Measurements from ENCODE around the gene ZNF648. TPM values are rescaled to one million over a fixed set of nuclear protein-coding genes. Genes with fewer than 3 reads are reported as not detected.

ZNF648 gene
- total and polyA plus RNA-seq, 2 of the 4 experiments (the other 2 are of a cell fraction), result not detected

GRCh38 chr1:182041615-182042014 is 19.9 kb downstream of the ZNF648 start:
- peak; percentile 54 for TF ChIP-seq CEBPB (IDR thresholded peaks at IDR 0.05; ENCODE audit: low read depth, low read length)
- TF ChIP-seq CTCF (conservative IDR thresholded peaks at IDR 0.05; ENCODE audit: low read depth, low read length), result no peak
- H3K4ac ChIP-seq (ENCODE audit: low read depth, low read length), result no peak overlapping the region
- H4K20me1 ChIP-seq (ENCODE audit: insufficient read depth, low read length), result no peaks in the 10 kb centered on the region
- H4K5ac ChIP-seq (ENCODE audit: low read depth, low read length), result no peak overlapping the region
- H3K9me1 ChIP-seq (ENCODE audit: insufficient read depth, low read length), result no peaks in the 10 kb centered on the region
- H3K4me1 ChIP-seq (ENCODE audit: control insufficient read depth, insufficient read depth, low read length), result no peaks in the 10 kb centered on the region
- H2BK15ac ChIP-seq (ENCODE audit: low read depth, low read length), result no peak overlapping the region
- H3K4me3 ChIP-seq (ENCODE audit: insufficient read depth, low read depth, low read length), result no peak overlapping the region
- no peak overlapping the region for H3K27ac ChIP-seq (ENCODE audit: insufficient read depth, low read length)
- H3K9me3 ChIP-seq (ENCODE audit: control insufficient read depth, insufficient read depth, low read length), result peaks cover 3% of the 10 kb centered on the region
- H3K23ac ChIP-seq (ENCODE audit: low read depth, low read length), result no peak overlapping the region
- H3K9ac ChIP-seq (ENCODE audit: low read depth, low read length), result no peak overlapping the region
- no peak overlapping the region for H3K18ac ChIP-seq (ENCODE audit: low read depth, low read length)
- H2AK5ac ChIP-seq (ENCODE audit: low read depth, low read length), result no peak overlapping the region
- no peaks in the 10 kb centered on the region for H3K27me3 ChIP-seq (ENCODE audit: control insufficient read depth, insufficient read depth, low read length)
- no peak overlapping the region for H2BK20ac ChIP-seq (ENCODE audit: low read depth, low read length)
- no peak overlapping the region for H3K4me2 ChIP-seq (ENCODE audit: low read depth, low read length)
- ChIA-PET CTCF (no interaction called here), POLR2A (ENCODE audit: unreplicated experiment) (no interaction called here)
- ATAC-seq (ENCODE audit: low read depth), result no peak
- no peak for DNase-seq
- H3K79me1 ChIP-seq (ENCODE audit: low read depth in 1 of 2, low read length in 2 of 2), result no peaks in the 10 kb centered on the region
- no CpG with 5 or more reads among the region's 3 CpGs for WGBS, 2 experiments (ENCODE audit: extremely low coverage in 2 of 2, insufficient read length in 1 of 2)
- H4K8ac ChIP-seq (ENCODE audit: low read depth in 2 of 2, low read length in 2 of 2), result no peak overlapping the region
- no peak overlapping the region for H2AFZ ChIP-seq (replicated peaks; ENCODE audit: low read length, poor library complexity)
- no peak overlapping the region for H3K14ac ChIP-seq (replicated peaks; ENCODE audit: low read depth, low read length)
- H3K56ac ChIP-seq (ENCODE audit: extremely low read depth, insufficient read depth, low read length), result no peak overlapping the region
- intact Hi-C loops (cut with micrococcal nuclease) (no loop called here), dilution Hi-C loops (cut with HindIII; ENCODE audit: low sequenced_read_pairs, unreplicated experiment) (no loop called here), in situ Hi-C loops (cut with MboI; ENCODE audit: low sequenced_read_pairs) (no loop called here)
- H2BK120ac ChIP-seq (ENCODE audit: low read depth, low read length), result no peak overlapping the region
- no peak overlapping the region for H4K91ac ChIP-seq (ENCODE audit: insufficient read depth, low read depth, low read length)
- no peaks in the 10 kb centered on the region for H3K36me3 ChIP-seq (ENCODE audit: control insufficient read depth, insufficient read depth, low read length)
- no peak overlapping the region for H2BK5ac ChIP-seq (ENCODE audit: low read depth, low read length, poor library complexity, severe bottlenecking)
- H2AK9ac ChIP-seq (replicated peaks; ENCODE audit: low read depth, low read length, poor library complexity), result no peak overlapping the region
- no TSS peak for BruUV-seq (replicated peaks)
